ENCODE data around the gene PRR5.

Gene PRR5

DNA sequence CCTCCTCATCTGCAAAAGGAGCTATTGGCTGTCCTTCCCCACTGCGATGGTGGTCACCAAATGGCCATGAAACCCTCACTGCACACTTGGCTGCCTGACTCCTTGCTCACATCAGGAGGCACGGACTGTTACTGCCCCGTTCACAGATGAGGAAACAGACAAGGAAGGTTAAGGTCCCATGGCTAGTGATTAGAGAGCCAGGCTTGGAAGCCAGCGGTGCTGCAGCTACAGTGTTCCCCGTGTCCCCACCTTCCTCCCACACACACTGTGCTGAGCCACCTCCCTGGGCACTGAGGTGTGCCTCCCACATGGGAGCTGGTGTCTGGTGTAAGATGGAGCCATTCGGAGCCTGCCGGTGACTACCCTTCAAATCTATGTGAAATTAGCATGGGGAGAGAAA, 53.0 kb downstream of the PRR5 start:
- H3K4me2 ChIP-seq (ENCODE audit: low read length): peak overlapping the region; percentile 10
- no peaks in the 10 kb centered on the region for H3K27me3 ChIP-seq (ENCODE audit: control insufficient read depth, insufficient read depth, low read length)
- H3K4me3 ChIP-seq (ENCODE audit: low read depth, low read length): no peak overlapping the region
- no peaks in the 10 kb centered on the region for H3K79me2 ChIP-seq
- no peaks in the 10 kb centered on the region for H3K9me3 ChIP-seq (ENCODE audit: control insufficient read depth, low read length)
- H2AFZ ChIP-seq: no peak overlapping the region
- peaks cover 11% of the 10 kb centered on the region for H3K4me1 ChIP-seq
- H3K27ac ChIP-seq: peak overlapping the region; percentile 63
- TF ChIP-seq, protein P1, sequence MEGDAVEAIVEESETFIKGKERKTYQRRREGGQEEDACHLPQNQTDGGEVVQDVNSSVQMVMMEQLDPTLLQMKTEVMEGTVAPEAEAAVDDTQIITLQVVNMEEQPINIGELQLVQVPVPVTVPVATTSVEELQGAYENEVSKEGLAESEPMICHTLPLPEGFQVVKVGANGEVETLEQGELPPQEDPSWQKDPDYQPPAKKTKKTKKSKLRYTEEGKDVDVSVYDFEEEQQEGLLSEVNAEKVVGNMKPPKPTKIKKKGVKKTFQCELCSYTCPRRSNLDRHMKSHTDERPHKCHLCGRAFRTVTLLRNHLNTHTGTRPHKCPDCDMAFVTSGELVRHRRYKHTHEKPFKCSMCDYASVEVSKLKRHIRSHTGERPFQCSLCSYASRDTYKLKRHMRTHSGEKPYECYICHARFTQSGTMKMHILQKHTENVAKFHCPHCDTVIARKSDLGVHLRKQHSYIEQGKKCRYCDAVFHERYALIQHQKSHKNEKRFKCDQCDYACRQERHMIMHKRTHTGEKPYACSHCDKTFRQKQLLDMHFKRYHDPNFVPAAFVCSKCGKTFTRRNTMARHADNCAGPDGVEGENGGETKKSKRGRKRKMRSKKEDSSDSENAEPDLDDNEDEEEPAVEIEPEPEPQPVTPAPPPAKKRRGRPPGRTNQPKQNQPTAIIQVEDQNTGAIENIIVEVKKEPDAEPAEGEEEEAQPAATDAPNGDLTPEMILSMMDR (IDR thresholded peaks at IDR 0.05): no peak
- no peaks in the 10 kb centered on the region for H3K36me3 ChIP-seq (ENCODE audit: control insufficient read depth, insufficient read depth, low read length)
- H3K9ac ChIP-seq: no peak overlapping the region

DNA sequence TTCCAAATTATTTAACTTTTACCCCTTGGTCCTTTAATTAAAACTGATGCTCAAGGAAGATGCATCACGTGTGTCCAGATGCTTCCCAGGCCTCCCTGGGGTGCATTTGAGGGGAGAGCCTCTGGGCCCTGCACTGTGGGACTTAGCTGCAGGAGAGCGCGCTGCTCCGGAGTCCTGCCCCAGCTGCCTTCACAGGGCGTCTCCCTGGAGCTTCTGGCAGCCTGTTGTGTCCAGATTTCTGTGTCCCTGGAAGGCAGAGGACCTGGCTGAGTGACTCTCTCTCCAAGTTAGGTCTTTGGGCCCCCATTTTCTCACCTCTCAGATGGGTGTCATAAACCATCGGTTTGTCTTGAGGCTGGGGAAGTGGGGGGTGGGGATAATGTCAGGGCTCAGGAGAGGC, 53.4 kb downstream of the PRR5 start:
- H3K9me3 ChIP-seq (ENCODE audit: control insufficient read depth, low read length): no peaks in the 10 kb centered on the region
- H3K79me2 ChIP-seq: no peaks in the 10 kb centered on the region
- H3K4me3 ChIP-seq (ENCODE audit: low read depth, low read length): peak overlapping the region; percentile 33
- TF ChIP-seq, protein P1 (IDR thresholded peaks at IDR 0.05): no peak
- peak overlapping the region; percentile 62 for H3K4me2 ChIP-seq (ENCODE audit: low read length)
- no peaks in the 10 kb centered on the region for H3K27me3 ChIP-seq (ENCODE audit: control insufficient read depth, insufficient read depth, low read length)
- no peak overlapping the region for H3K9ac ChIP-seq
- peak overlapping the region; percentile 63 for H3K27ac ChIP-seq
- no peaks in the 10 kb centered on the region for H3K36me3 ChIP-seq (ENCODE audit: control insufficient read depth, insufficient read depth, low read length)
- H2AFZ ChIP-seq: no peak overlapping the region
- peaks cover 11% of the 10 kb centered on the region for H3K4me1 ChIP-seq

DNA sequence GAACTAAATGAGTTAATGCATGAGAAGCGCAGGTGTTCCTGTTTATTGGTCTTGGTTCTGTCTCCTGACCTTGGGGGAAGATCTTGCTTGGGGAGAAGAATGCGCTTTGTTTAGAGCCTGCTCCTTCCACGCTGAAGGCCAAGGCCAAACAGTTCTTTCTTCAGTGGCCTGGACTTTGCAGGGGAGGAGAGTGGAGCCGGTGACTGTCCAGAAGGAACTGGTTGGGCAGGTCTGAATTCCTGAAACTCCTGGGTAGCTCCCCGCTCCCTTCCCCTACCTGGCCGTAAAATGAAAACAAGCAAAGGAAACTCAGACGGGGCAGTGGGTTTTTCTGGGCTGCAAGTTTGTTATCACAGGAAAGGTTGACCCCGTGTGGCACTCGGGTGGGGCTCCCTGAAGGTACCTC, 54.0 kb downstream of the PRR5 start:
- no peak overlapping the region for H3K9ac ChIP-seq
- H3K4me3 ChIP-seq (ENCODE audit: low read depth, low read length): peak overlapping the region; percentile 33

DNA sequence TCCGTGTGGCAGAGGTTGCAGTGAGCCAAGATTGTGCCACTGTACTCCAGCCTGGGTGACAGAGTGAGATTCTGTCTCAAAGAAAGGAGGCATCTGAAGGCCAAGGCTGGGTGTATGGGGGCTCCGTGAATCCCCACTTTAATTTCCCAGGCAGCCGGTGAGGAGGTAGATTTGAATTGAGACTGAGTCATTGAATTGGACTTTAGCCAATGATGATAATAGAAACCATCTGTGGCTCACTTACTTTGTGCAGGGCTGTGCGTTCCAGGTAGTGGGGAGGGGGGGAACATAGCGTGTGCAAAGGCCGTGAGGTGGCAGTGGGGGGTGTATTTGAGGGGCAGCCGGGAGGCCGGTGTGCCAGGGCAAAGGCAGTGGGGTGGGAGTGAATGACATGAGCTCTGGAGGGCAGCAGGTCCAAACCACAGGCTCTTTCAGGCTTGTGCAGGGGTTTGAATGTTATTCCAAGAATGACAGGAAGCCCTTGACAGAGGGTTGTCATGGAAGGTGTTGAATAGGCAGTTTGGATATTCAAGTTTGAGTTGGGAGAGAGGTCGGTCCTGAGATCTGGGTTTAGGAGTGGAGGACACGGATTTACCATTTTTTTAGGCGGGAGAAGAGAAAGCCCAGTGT, 56.5 kb downstream of the PRR5 start:
- H3K79me2 ChIP-seq: no peaks in the 10 kb centered on the region
- no peak overlapping the region for H2AFZ ChIP-seq
- H3K27me3 ChIP-seq (ENCODE audit: control insufficient read depth, insufficient read depth, low read length): no peaks in the 10 kb centered on the region
- TF ChIP-seq, protein P1 (IDR thresholded peaks at IDR 0.05): no peak
- no peaks in the 10 kb centered on the region for H3K36me3 ChIP-seq (ENCODE audit: control insufficient read depth, insufficient read depth, low read length)
- no peak overlapping the region for H3K27ac ChIP-seq
- H3K4me3 ChIP-seq (ENCODE audit: low read depth, low read length): no peak overlapping the region
- H3K4me1 ChIP-seq: peaks cover 11% of the 10 kb centered on the region
- no peak overlapping the region for H3K9ac ChIP-seq
- H3K9me3 ChIP-seq (ENCODE audit: control insufficient read depth, low read length): no peaks in the 10 kb centered on the region
- no peak overlapping the region for H3K4me2 ChIP-seq (ENCODE audit: low read length)

More for the DNA sequence above, 54.0 kb downstream of the PRR5 start:
- Histone ChIP-seq H3K27ac (peak overlapping the region; percentile 63), H2AFZ (no peak overlapping the region), H3K79me2 (no peaks in the 10 kb centered on the region), H3K27me3 (ENCODE audit: control insufficient read depth, insufficient read depth, low read length) (no peaks in the 10 kb centered on the region), H3K4me1 (peaks cover 11% of the 10 kb centered on the region), H3K4me2 (ENCODE audit: low read length) (peak overlapping the region; percentile 62), H3K9me3 (ENCODE audit: control insufficient read depth, low read length) (no peaks in the 10 kb centered on the region), H3K36me3 (ENCODE audit: control insufficient read depth, insufficient read depth, low read length) (no peaks in the 10 kb centered on the region)
- TF ChIP-seq, protein P1 (IDR thresholded peaks at IDR 0.05): no peak

DNA sequence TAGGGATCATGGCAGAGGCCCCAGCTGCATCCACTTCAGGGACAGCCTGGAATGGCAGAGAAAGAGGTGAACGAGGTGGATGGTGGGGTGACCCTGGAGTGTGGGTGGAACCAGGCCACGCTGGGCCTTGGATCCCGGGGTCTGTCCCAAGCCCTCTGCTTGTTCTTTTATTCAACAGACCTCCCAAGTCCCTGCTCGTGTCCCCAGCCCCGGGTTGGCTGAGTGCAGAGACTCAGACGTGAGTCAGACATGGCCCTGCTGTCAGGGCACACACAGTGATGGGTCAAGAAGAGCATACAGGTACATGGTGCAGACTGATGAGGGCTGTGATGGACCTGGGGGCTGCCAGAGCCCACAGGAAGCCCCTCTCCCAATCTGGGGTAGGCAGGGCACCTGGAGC, 57.0 kb downstream of the PRR5 start:
- H3K4me2 ChIP-seq (ENCODE audit: low read length): no peak overlapping the region
- H3K4me3 ChIP-seq (ENCODE audit: low read depth, low read length): no peak overlapping the region
- H3K36me3 ChIP-seq (ENCODE audit: control insufficient read depth, insufficient read depth, low read length): no peaks in the 10 kb centered on the region
- H2AFZ ChIP-seq: no peak overlapping the region
- no peak overlapping the region for H3K9ac ChIP-seq
- H3K27me3 ChIP-seq (ENCODE audit: control insufficient read depth, insufficient read depth, low read length): no peaks in the 10 kb centered on the region
- H3K27ac ChIP-seq: no peak overlapping the region
- H3K4me1 ChIP-seq: peaks cover 7% of the 10 kb centered on the region
- no peaks in the 10 kb centered on the region for H3K9me3 ChIP-seq (ENCODE audit: control insufficient read depth, low read length)
- TF ChIP-seq, protein P1 (IDR thresholded peaks at IDR 0.05): no peak
- H3K79me2 ChIP-seq: no peaks in the 10 kb centered on the region
